RKO (cell line): Measurements from ENCODE around the gene KIAA1217.
A peak's percentile ranks its signal among the peaks of the same experiment; 100 is the strongest.
"Not testable (repeated sequence)": the region's sequence is repeated elsewhere in the genome, so short reads cannot be mapped to it uniquely, and the experiment has no call there.

Experiments
- DNase-seq: peaks from one replicate; pipeline ENCODE4 v3.0.0-alpha.2; 2016; ENCODE audit warnings: low spot score

KIAA1217 gene

GRCh38 chr10:24440817-24441797, 232.2 kb downstream of the KIAA1217 start:
- peak; percentile 42 for DNase-seq

- no peak for DNase-seq
These were observed 233.3 kb downstream of the KIAA1217 start for GRCh38 chr10:24442234-24442633.

DNA sequence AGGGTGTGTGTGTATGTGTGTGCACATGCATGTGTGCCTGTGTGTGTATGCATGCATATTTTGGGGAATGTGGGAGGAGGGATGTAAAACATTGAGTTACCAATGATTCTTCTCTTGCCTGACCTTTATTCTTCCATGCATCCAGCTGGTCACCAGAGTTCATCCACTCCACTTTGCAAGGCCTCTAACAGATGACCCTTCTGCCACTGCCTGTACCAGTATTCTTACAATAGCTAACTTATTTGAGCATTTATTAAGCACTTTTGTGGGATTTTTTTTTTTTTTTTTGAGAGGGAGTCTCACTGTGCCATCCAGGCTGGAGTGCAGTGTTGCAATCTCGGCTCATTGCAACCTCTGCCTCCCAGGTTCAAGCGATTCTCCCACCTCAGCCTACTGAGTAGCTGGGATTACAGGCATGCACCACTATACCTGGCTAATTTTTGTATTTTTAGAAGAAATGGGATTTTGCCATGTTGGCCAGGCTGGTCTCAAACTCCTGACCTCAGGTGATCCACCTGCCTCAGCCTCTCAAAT, 233.8 kb downstream of the KIAA1217 start:
- not testable (repeated sequence) for DNase-seq

GRCh38 chr10:24444337-24444736, 235.4 kb downstream of the KIAA1217 start:
- peak; percentile 39 for DNase-seq

- not testable (repeated sequence) for DNase-seq
These were observed 237.0 kb downstream of the KIAA1217 start for GRCh38 chr10:24445958-24446357.

DNA sequence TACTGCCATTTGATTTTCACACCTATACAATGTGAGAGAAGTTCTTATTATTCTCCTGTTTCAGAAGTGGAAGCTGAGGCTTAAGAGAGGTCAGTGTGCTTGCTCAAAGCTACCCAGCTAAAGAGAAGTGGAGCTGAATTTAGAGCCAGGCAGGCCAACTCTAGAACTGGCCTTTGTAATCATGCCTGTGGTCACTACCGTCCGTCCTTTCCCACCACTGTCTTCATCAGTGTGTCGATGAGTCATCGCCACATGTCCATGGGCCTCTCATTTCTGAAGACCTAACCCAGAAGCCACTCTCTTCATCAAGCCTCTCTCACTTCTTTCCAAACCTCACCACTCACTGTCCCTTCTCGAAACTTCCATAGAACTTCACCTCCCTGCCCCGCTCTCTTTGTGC, 237.8 kb downstream of the KIAA1217 start:
- DNase-seq: no peak

- peak; percentile 26 for DNase-seq
These were observed 239.5 kb downstream of the KIAA1217 start for GRCh38 chr10:24448351-24448999.

GRCh38 chr10:24449321-24449740, 240.4 kb downstream of the KIAA1217 start:
- DNase-seq: no peak

GRCh38 chr10:24449769-24450310, 240.9 kb downstream of the KIAA1217 start:
- DNase-seq: no peak

DNA sequence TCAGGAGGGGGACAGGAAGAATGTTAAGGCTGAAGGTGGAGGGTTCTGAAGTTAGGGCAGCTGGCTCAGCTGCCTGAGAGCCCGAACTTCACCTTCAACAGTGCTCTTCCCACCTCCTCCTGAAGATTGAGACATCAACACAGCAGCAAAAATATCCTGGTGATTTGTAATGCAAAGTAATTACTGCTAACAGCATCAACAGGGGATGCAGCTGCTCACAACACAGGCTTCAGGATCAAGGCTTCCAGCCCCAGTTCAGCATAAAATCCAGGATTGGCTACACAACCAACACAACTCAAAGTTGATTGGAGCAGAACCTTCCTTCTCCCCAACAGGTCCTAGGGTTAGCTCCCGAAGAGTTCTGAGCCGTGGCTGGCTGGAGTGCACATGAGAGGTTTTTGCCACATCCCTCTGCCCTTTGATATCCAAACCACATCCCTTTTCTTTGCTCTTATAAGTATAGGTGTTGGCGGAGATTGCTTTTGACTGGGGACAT, 242.4 kb downstream of the KIAA1217 start:
- no peak for DNase-seq

- no peak for DNase-seq
These were observed 243.1 kb downstream of the KIAA1217 start for GRCh38 chr10:24452030-24452429.

DNA sequence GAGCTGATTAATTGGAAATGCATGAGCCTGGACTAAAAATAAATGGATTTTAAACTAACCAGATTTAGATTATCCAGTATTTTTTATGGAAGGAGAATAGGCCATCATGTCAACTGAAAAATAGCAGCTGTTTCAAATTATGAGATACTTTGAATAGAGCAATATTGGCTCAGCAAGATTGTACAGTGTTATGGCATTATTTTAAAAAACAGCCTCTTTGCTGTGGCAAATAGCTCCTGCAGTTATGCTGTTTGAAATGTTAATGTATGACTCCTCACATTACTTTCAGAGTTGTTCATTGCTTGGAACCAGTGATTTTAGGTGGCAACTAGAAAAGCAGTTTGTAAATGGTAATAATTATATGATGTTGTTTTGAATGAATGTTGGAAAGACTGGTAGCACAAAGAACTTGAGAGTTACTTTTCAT, 244.5 kb downstream of the KIAA1217 start:
- no peak for DNase-seq

DNA sequence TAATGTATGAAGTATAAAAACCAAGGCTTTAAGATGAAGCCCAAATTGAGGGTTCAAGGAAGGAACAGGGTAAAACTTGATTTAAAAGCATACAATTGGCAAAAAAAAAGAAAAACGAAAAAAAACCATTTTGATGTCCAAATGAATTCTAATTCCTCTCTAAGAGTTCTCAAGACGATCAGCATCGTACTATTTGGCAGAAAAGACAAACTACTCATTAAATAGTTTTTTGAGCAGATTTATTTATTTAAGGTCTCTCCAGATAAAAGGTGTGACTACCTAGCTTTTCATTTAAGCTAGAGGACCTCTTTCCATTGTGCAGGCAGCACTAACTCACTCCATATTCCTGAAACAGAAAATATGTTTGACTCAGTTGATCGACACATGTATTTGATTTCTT, 245.0 kb downstream of the KIAA1217 start:
- DNase-seq: no peak

GRCh38 chr10:24455447-24455846, 246.5 kb downstream of the KIAA1217 start:
- no peak for DNase-seq

DNA sequence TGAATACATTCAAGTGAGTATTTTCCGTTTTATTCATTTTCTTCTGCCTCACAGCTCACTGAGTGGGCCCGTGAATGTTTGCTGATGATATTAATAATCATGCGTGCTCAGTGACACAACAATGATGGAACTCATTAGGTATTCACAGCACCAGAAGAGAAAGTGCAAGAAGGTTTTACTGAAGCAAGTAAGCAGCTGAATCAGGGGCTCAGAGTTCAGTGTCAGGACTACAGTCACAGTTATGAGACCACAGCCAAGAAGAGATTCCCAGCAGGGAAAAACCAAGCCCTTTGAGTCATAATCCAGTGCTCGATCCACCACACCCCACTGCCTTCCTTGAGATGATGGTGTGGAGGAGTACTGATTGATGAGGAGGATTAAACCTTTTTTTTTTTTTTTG, 247.4 kb downstream of the KIAA1217 start:
- DNase-seq: peak; percentile 88

DNA sequence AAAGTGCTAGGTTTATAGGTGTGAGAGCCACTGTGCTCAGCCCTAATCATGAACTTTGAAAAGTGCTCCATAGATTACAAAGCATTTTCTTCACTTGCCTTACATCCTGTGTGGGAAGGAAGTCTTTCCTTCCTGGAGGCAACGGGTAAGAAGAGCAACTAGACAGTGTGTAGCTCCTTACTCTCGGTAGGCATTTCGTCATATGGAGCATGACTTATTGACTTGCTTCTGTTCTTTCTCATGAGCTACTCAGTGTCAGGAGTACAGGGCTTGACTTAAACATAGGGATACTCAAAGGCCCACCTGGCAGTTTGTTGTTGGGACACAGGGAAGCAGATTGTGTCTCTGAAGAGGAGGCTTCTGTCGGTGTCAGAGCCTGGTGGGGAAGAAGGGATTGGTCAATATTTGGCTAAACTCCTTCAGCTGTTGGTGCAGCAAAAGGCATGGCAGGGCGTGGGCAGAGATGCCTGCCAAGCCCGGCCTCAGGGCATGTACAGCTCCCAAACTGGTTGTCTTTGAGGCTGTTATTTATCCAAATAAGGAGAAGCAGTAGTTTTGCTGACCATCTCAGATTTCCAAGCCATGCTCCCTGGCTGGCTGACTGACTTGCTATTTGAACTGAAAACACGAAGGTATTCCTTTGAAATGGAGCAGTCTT, 248.9 kb downstream of the KIAA1217 start:
- no peak for DNase-seq

DNA sequence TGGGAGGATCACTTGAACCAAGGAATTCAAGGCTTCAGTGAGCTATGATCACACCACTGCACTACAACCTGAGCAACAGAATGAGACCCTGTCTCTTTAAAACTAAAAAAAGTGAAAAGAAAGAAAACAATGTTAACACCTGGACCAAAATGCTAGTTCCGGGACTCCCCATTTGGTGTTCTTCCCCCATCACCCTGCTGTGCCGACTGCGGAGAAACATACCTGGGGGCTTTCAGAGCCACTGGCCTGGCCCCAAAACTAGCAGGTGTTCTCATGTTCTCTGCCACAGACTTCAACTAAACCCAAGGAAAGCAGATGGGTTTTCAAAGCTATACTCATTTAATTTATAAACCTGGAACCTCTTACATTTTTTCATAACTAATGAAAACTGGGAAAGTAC, 250.9 kb downstream of the KIAA1217 start:
- DNase-seq: no peak

DNA sequence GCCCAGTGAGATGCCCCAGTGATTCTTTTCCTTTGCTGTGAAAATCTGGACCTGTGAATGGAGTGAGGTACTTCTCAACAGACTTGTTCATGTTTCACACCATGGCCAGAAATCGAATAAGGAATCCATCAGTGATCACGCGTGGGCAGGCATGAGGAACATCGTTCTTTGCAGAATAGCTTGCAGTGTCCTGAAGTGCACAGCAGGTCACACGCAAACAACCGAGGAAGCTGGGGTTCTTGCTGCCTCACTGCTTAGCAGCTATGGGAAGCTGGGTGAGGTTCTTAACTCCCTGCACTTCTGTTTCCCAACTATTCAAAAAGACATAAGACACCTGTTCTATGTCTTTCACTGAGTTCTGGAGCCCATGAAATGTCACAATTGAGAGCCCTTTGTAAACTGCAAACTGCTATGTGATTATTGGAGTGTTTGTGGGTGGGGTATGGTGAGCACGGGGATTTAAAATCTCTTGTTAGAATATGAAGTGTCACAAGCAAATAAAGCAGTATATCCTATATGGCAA, 253.4 kb downstream of the KIAA1217 start:
- no peak for DNase-seq

- DNase-seq: peak; percentile 69
These were observed 254.1 kb downstream of the KIAA1217 start for GRCh38 chr10:24462889-24463552.

- peak; percentile 99 for DNase-seq
These were observed 254.9 kb downstream of the KIAA1217 start for GRCh38 chr10:24463611-24464426.
